Erythroblast (primary cell): ENCODE results near the gene RBM45.

Experiments used
- DNase-seq, 2 experiments: peaks; one replicate each; lab custom pipeline; 2025; lab: John Stamatoyannopoulos, UW
- GATA1 ChIP-seq: IDR thresholded peaks from 2 replicates; pipeline ENCODE4 v1.6.1; 2011; ENCODE audit warnings: low read depth, mild to moderate bottlenecking, control low read depth, low read length, moderate library complexity
- POLR2A ChIP-seq: IDR thresholded peaks from 2 replicates; pipeline ENCODE4 v1.6.1; 2011; ENCODE audit warnings: mild to moderate bottlenecking, low read length

Gene RBM45

DNA sequence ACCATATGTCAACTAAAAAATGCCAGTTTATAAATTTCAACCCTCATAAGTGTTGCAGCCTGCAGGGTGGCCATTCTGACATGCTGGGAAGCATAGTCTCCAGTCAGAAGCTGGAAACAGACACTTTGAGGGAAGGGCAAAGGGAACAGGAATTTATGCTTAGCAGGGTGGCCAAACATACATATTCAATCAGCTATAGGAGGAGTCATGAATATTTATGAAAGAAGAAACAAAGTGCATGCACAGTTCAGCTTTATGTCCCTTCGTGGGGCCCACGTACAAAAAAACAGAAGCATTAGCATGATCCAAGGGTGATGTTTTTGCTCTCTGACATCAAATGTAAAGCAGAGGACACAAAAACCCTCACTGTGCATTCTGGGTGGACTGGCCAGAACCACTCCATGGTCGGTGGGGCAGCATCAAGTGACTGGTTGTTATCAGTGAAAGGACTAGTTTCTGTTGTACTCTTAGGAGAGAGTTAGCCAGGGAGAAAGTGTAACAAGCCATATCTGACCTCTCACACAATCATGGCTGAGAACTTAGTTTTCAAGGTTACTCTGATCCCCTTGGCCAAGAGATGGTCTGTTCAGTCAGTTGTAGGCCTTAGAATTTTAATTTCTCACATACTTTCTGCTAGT, 29.7 kb upstream of the RBM45 start:
- no peak for DNase-seq
- no peak for TF ChIP-seq GATA1
- TF ChIP-seq POLR2A = no peak

DNA sequence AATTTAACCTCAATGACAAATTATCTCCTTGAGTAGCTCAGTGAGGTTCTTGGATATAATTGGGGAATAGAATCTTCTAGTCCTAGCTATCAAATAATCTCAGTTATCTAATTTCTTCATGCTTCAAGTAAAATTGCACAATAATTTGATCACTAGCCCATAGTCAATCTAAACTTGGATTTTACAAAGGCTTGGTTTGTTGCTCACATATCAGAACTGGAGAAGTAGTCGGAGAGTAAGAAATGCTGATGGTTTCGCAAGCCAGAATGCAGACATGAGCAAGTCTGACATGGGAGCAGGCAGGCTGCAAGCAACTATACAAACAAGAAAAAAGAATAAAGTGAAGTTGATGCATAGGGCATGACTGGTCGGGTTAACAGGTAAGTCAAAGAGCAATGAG, 28.0 kb upstream of the RBM45 start:
- DNase-seq = no peak

GRCh38 chr2:178088774-178089270, 23.4 kb upstream of the RBM45 start:
- no peak for DNase-seq
- TF ChIP-seq GATA1 (no peak), POLR2A (no peak)

More for the DNA sequence above, 28.0 kb upstream of the RBM45 start:
- no peak for TF ChIP-seq POLR2A
- no peak for TF ChIP-seq GATA1

DNA sequence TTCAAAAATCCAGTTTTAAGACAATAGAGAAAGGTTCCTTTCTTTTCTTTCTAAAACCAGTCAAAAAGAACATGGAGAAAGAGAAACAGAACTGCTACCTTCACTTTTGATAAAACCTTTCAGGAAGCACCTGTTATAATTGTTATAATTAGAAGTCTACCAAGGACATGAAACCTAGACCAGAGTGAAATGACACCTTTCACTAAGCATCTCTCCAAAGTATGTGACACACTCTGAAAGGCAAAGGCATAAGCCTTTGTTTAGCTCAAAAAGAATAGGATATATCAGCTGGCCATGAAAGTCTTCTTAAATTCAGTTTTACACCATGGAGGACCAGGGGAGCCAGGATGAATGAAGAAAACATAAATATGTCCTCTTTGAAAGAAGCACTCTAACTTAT, 18.8 kb upstream of the RBM45 start:
- no peak for DNase-seq
- TF ChIP-seq POLR2A (no peak), GATA1 (no peak)

GRCh38 chr2:178101321-178102079, 10.7 kb upstream of the RBM45 start:
- TF ChIP-seq GATA1 = no peak
- TF ChIP-seq POLR2A = no peak

GRCh38 chr2:178105566-178105965, 6.7 kb upstream of the RBM45 start:
- TF ChIP-seq POLR2A = no peak
- no peak for TF ChIP-seq GATA1
- no peak for DNase-seq

More at GRCh38 chr2:178101321-178102079, 10.7 kb upstream of the RBM45 start:
- DNase-seq = no peak

- DNase-seq = no peak
- TF ChIP-seq GATA1 (no peak), POLR2A (no peak)
Measured at GRCh38 chr2:178106053-178106452, 6.2 kb upstream of the RBM45 start.

GRCh38 chr2:178108176-178108575, 4.1 kb upstream of the RBM45 start:
- TF ChIP-seq POLR2A = no peak
- TF ChIP-seq GATA1 = no peak
- no peak for DNase-seq

- TF ChIP-seq GATA1 = no peak
- no peak for TF ChIP-seq POLR2A
- DNase-seq = peak; percentile 47 to 65
Measured at GRCh38 chr2:178109813-178110212, 2.4 kb upstream of the RBM45 start.

DNA sequence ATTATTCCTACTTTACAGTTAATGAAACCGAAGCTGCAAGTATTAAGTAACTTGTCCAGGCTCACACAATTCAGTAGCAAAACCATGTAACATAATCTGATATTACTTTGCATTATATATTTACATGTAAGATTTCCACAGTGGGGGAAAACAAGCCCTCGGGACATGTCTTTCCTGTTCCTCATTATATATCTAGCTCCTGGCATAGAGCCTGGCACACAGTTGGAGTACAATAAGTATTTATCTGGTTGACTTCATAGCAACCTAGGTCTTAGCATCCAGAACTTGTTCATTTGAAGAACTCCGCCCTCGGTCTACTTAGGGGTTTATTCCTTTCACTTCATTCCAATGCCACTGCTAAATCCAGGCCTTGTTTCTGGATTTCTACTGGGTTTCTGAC, 1.6 kb upstream of the RBM45 start:
- no peak for TF ChIP-seq GATA1
- no peak for TF ChIP-seq POLR2A
- no peak for DNase-seq

GRCh38 chr2:178111743-178112142, 494 bp upstream of the RBM45 start:
- TF ChIP-seq POLR2A = no peak
- no peak for TF ChIP-seq GATA1
- DNase-seq = no peak

- TF ChIP-seq POLR2A = no peak
- no peak for TF ChIP-seq GATA1
- no peak for DNase-seq
Measured at GRCh38 chr2:178114462-178114861, 2.2 kb downstream of the RBM45 start.

- DNase-seq = no peak
- TF ChIP-seq GATA1 = no peak
- no peak for TF ChIP-seq POLR2A
Measured at GRCh38 chr2:178115271-178115670, 3.0 kb downstream of the RBM45 start.

GRCh38 chr2:178117725-178118124, 5.5 kb downstream of the RBM45 start:
- TF ChIP-seq POLR2A = no peak
- TF ChIP-seq GATA1 = no peak
- no peak for DNase-seq

- TF ChIP-seq POLR2A = no peak
- no peak for TF ChIP-seq GATA1
- no peak for DNase-seq
Measured at GRCh38 chr2:178119179-178119922, 7.1 kb downstream of the RBM45 start.
